IMR-90 (cell line): Measurements from ENCODE around the gene PTPRK. TPM values are rescaled to one million over a fixed set of nuclear protein-coding genes. Genes with fewer than 3 reads are reported as not detected.

Experiments used
- ATAC-seq: fragments of 200-7000 bp; cut with Tn5 transposase; 2 replicates; pipeline ENCODE4 v1.9.1; 2020; ENCODE audit warnings: low read depth, mild to moderate bottlenecking, moderate library complexity
- BruUV-seq: library from RNA; stranded (reverse); fragments of 400-500 nt; replicated peaks from 2 replicates; lab custom pipeline; 2021; lab: Mats Ljungman, UMichigan
- CTCF ChIA-PET: fragments of 300-600 bp; formaldehyde crosslinking; extraction: SDS; loops from one replicate; lab custom pipeline; 2021; ENCODE audit warnings: antibody characterized with exemption; lab: Yijun Ruan, JAX
- POLR2A ChIA-PET: fragments of 300-600 bp; sonication (Branson Sonifier 250); formaldehyde crosslinking; loops from one replicate; lab custom pipeline; 2022; ENCODE audit warnings: antibody characterized with exemption; ENCODE audit not compliant: unreplicated experiment; lab: Charles Lee
- DNase-seq: peaks from one replicate; pipeline ENCODE4 v3.0.0; 2013
- H2AFZ ChIP-seq: replicated peaks from 2 replicates; pipeline ENCODE3; 2013; ENCODE audit warnings: low read length, mild to moderate bottlenecking; ENCODE audit not compliant: poor library complexity
- H2AK5ac ChIP-seq: 2 replicates; pipeline ENCODE4 v1.6.1; 2013; ENCODE audit warnings: low read depth, low read length, inconsistent platforms
- H2AK9ac ChIP-seq: replicated peaks from 2 replicates; pipeline ENCODE3; 2013; ENCODE audit warnings: mild to moderate bottlenecking, low read depth, low read length, moderate library complexity; ENCODE audit not compliant: poor library complexity
- H2BK120ac ChIP-seq: 2 replicates; pipeline ENCODE4 v1.6.1; 2013; ENCODE audit warnings: low read depth, low read length, inconsistent platforms
- H2BK15ac ChIP-seq: 3 replicates; pipeline ENCODE4 v1.6.1; 2013; ENCODE audit warnings: low read depth, low read length, inconsistent platforms
- H2BK20ac ChIP-seq: 2 replicates; pipeline ENCODE4 v1.6.1; 2013; ENCODE audit warnings: low read depth, mild to moderate bottlenecking, inconsistent platforms, low read length, moderate library complexity
- H2BK5ac ChIP-seq: 2 replicates; pipeline ENCODE4 v1.6.1; 2013; ENCODE audit warnings: mild to moderate bottlenecking, low read depth, low read length, inconsistent platforms; ENCODE audit not compliant: poor library complexity, severe bottlenecking
- H3K14ac ChIP-seq: replicated peaks from 2 replicates; pipeline ENCODE4 v1.6.1; 2013; ENCODE audit warnings: low read depth, low read length, inconsistent platforms
- H3K18ac ChIP-seq: 2 replicates; pipeline ENCODE4 v1.6.1; 2013; ENCODE audit warnings: low read depth, low read length, control low read depth
- H3K23ac ChIP-seq: 2 replicates; pipeline ENCODE4 v1.6.1; 2013; ENCODE audit warnings: low read depth, low read length, inconsistent platforms
- H3K27ac ChIP-seq: 2 replicates; pipeline ENCODE4 v1.5.1; 2013; ENCODE audit warnings: mild to moderate bottlenecking, control low read depth, low read length; ENCODE audit not compliant: insufficient read depth
- H3K27me3 ChIP-seq: 2 replicates; pipeline ENCODE4 v1.6.1; 2013; ENCODE audit warnings: low read length; ENCODE audit not compliant: control insufficient read depth, insufficient read depth
- H3K36me3 ChIP-seq: 2 replicates; pipeline ENCODE4 v1.6.1; 2013; ENCODE audit warnings: low read length, mixed read lengths; ENCODE audit not compliant: control insufficient read depth, insufficient read depth
- H3K4ac ChIP-seq: 2 replicates; pipeline ENCODE4 v1.6.1; 2013; ENCODE audit warnings: low read depth, low read length, inconsistent platforms
- H3K4me1 ChIP-seq: 2 replicates; pipeline ENCODE4 v1.6.1; 2013; ENCODE audit warnings: low read length, mixed read lengths; ENCODE audit not compliant: control insufficient read depth, insufficient read depth
- H3K4me2 ChIP-seq: 2 replicates; pipeline ENCODE4 v1.6.1; 2013; ENCODE audit warnings: low read depth, mild to moderate bottlenecking, control low read depth, low read length, moderate library complexity
- H3K4me3 ChIP-seq: 2 replicates; pipeline ENCODE4 v1.5.1; 2013; ENCODE audit warnings: low read depth, mild to moderate bottlenecking, control low read depth, low read length, moderate library complexity; ENCODE audit not compliant: insufficient read depth
- H3K56ac ChIP-seq: 2 replicates; pipeline ENCODE4 v1.6.1; 2013; ENCODE audit warnings: low read length, inconsistent platforms; ENCODE audit not compliant: insufficient read depth; ENCODE audit errors: extremely low read depth
- H3K79me1 ChIP-seq, 2 experiments: 2 replicates each; pipeline ENCODE4 v1.6.1; 2013; ENCODE audit warnings: low read length in 2 of 2, inconsistent platforms in 1 of 2, low read depth in 1 of 2
- H3K9ac ChIP-seq: 2 replicates; pipeline ENCODE4 v1.6.1; 2013; ENCODE audit warnings: low read depth, low read length, control low read depth
- H3K9me1 ChIP-seq: 2 replicates; pipeline ENCODE4 v1.6.1; 2013; ENCODE audit warnings: low read length, inconsistent platforms; ENCODE audit not compliant: insufficient read depth
- H3K9me3 ChIP-seq: 2 replicates; pipeline ENCODE4 v1.6.1; 2013; ENCODE audit warnings: low read length; ENCODE audit not compliant: control insufficient read depth, insufficient read depth
- H4K20me1 ChIP-seq: 2 replicates; pipeline ENCODE4 v1.6.1; 2013; ENCODE audit warnings: low read length, inconsistent platforms; ENCODE audit not compliant: insufficient read depth
- H4K5ac ChIP-seq: 2 replicates; pipeline ENCODE4 v1.6.1; 2013; ENCODE audit warnings: mild to moderate bottlenecking, low read depth, low read length, control low read depth
- H4K8ac ChIP-seq, 2 experiments: 2 replicates each; pipeline ENCODE4 v1.6.1; 2013; ENCODE audit warnings: low read depth in 2 of 2, low read length in 2 of 2, control low read depth in 1 of 2, inconsistent platforms in 1 of 2
- H4K91ac ChIP-seq: 2 replicates; pipeline ENCODE4 v1.6.1; 2013; ENCODE audit warnings: low read depth, low read length, inconsistent platforms; ENCODE audit not compliant: insufficient read depth
- MAFK ChIP-seq: IDR thresholded peaks from 2 replicates; pipeline ENCODE4 v1.6.1; 2012; ENCODE audit warnings: low read depth, low read length, improper control_type of control experiment
- RFX5 ChIP-seq: IDR thresholded peaks from 2 replicates; pipeline ENCODE4 v1.8.0; 2012; ENCODE audit warnings: low read depth, mild to moderate bottlenecking, low read length, moderate library complexity
- WGBS, 2 experiments: methylation state at CpG; one replicate each; pipeline versions ENCODE4 v1.1.5 to v1.1.7; 2013; ENCODE audit warnings: missing lambda C conversion rate in 2 of 2; ENCODE audit not compliant: insufficient read length in 1 of 2; ENCODE audit errors: extremely low coverage in 2 of 2; 5-methylcytosine and 5-hydroxymethylcytosine counted together
- dilution Hi-C: fragments of 300-500 bp; cut with HindIII; formaldehyde crosslinking; loops from one replicate; pipeline ENCODE4 v1.14.3; 2018; ENCODE audit warnings: low sequenced_read_pairs; ENCODE audit not compliant: unreplicated experiment
- in situ Hi-C: fragments of 300-500 bp; cut with MboI; formaldehyde crosslinking; loops from 3 replicates; pipeline ENCODE4 v1.14.3; 2019; ENCODE audit warnings: low sequenced_read_pairs, inconsistent platforms, mixed read lengths
- intact Hi-C: fragments of 100-400 bp; cut with micrococcal nuclease; formaldehyde crosslinking; loops from 2 replicates; pipeline ENCODE4 v1.10.0; 2022
- polyA plus RNA-seq, 3 experiments: library from polyadenylated mRNA; depleted of rRNA; stranded (reverse); fragments of >200 nt; gene quantifications; 2 replicates each; pipeline ENCODE4 v1.2.3, GENCODE V29; 2012; ENCODE audit warnings: low replicate concordance in 1 of 3
- total RNA-seq: library from RNA; depleted of rRNA; stranded (reverse); fragments of >200 nt; gene quantifications from 2 replicates; pipeline ENCODE4 v1.2.3, GENCODE V29; 2012

Gene PTPRK
- total and polyA plus RNA-seq, 2 of the 4 experiments (the other 2 are of a cell fraction) = 18.0 to 80.8 TPM

DNA sequence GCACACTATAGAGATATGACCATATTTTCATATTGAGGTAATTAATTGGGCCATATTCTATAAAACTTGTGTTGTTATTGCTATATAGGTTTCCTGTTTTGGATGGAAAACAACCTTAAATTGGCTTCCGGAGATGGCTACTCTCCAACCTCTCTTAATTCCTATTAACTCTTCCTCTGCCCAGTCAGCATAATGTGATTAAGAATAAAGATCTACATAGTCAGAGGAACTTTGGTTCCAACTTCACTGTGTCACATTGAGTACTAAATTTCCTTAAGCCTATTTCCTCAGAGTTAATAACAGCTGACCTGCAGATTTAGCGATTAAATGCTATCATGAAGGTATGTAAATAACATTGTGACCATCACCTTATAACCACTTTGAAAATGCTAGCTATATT, 67.7 kb downstream of the PTPRK start:
- no peak overlapping the region for H4K8ac ChIP-seq
- H3K56ac ChIP-seq = no peak overlapping the region
- POLR2A ChIA-PET = no interaction called here
- WGBS, 2 experiments = no CpG with 5 or more reads among the region's 2 CpGs
- dilution Hi-C loops (no loop called here), intact Hi-C loops (no loop called here), in situ Hi-C loops (no loop called here)
- no peak overlapping the region for H2AK5ac ChIP-seq
- H2BK5ac ChIP-seq = no peak overlapping the region
- H2AFZ ChIP-seq = no peak overlapping the region
- no peak overlapping the region for H3K4me2 ChIP-seq
- no peak overlapping the region for H4K5ac ChIP-seq
- H2BK20ac ChIP-seq = no peak overlapping the region
- H3K79me1 ChIP-seq = peaks cover 24 to 55% of the 10 kb centered on the region in 2 experiments; a peak in 3 of 4 replicates
- H3K27ac ChIP-seq = no peak overlapping the region
- H3K4me3 ChIP-seq = no peak overlapping the region
- no peaks in the 10 kb centered on the region for H3K27me3 ChIP-seq
- no peaks in the 10 kb centered on the region; the same call in 1 of the 2 replicates for H3K4me1 ChIP-seq
- BruUV-seq = no TSS peak
- H4K20me1 ChIP-seq = peaks cover 20% of the 10 kb centered on the region; the same call in 1 of the 2 replicates
- DNase-seq (no peak), ATAC-seq (no peak)
- H2BK120ac ChIP-seq = no peak overlapping the region
- TF ChIP-seq RFX5 = no peak
- TF ChIP-seq MAFK = peak; percentile 45; the same call in 1 of the 2 replicates
- no peak overlapping the region for H2BK15ac ChIP-seq
- H3K36me3 ChIP-seq = no peaks in the 10 kb centered on the region
- CTCF ChIA-PET = no interaction called here
- no peak overlapping the region for H3K18ac ChIP-seq
- no peak overlapping the region for H3K14ac ChIP-seq
- H4K91ac ChIP-seq = no peak overlapping the region
- no peaks in the 10 kb centered on the region for H3K9me3 ChIP-seq
- H3K9me1 ChIP-seq = no peaks in the 10 kb centered on the region
- H3K4ac ChIP-seq = no peak overlapping the region
- no peak overlapping the region for H3K9ac ChIP-seq
- H2AK9ac ChIP-seq = no peak overlapping the region
- no peak overlapping the region for H3K23ac ChIP-seq
